Ishikawa (cell line): ENCODE measurements around the gene ANKRD62.

Source experiments
- CEBPB ChIP-seq: IDR thresholded peaks from 2 replicates; pipeline ENCODE4 v1.6.1; 2012
- CREB1 ChIP-seq: IDR thresholded peaks from 2 replicates; pipeline ENCODE4 v1.6.1; 2012; ENCODE audit warnings: low read depth
- EGR1 ChIP-seq: IDR thresholded peaks from 2 replicates; pipeline ENCODE4 v1.6.1; 2012
- EP300 ChIP-seq: IDR thresholded peaks from 2 replicates; pipeline ENCODE4 v1.6.1; 2012; ENCODE audit warnings: borderline replicate concordance
- FOXM1 ChIP-seq: IDR thresholded peaks from 2 replicates; pipeline ENCODE4 v1.6.1; 2012; ENCODE audit warnings: low read depth, borderline replicate concordance
- NFIC ChIP-seq: IDR thresholded peaks from 2 replicates; pipeline ENCODE4 v1.6.1; 2012
- RAD21 ChIP-seq: IDR thresholded peaks from 2 replicates; pipeline ENCODE4 v1.6.1; 2012; ENCODE audit warnings: low read depth
- TAF1 ChIP-seq: IDR thresholded peaks from 2 replicates; pipeline ENCODE4 v1.6.1; 2012; ENCODE audit warnings: low read depth, mild to moderate bottlenecking
- TCF12 ChIP-seq: IDR thresholded peaks from 2 replicates; pipeline ENCODE4 v1.6.1; 2012; ENCODE audit warnings: low read depth
- TEAD4 ChIP-seq: IDR thresholded peaks from 2 replicates; pipeline ENCODE4 v1.6.1; 2012
- YY1 ChIP-seq: IDR thresholded peaks from 2 replicates; pipeline ENCODE4 v1.6.1; 2012; ENCODE audit warnings: low read depth
- ZBTB7A ChIP-seq: IDR thresholded peaks from 2 replicates; pipeline ENCODE4 v1.6.1; 2012; ENCODE audit warnings: low read depth
- TF ChIP-seq, protein P1 (sequence below): IDR thresholded peaks from 2 replicates; pipeline ENCODE4 v1.6.1; 2012; ENCODE audit warnings: low read depth, mild to moderate bottlenecking
- TF ChIP-seq, protein P2 (sequence below): IDR thresholded peaks from 2 replicates; pipeline ENCODE4 v1.6.1; 2012
- TF ChIP-seq, protein P3 (sequence below): IDR thresholded peaks from 2 replicates; pipeline ENCODE4 v1.6.1; 2012

Gene ANKRD62

DNA sequence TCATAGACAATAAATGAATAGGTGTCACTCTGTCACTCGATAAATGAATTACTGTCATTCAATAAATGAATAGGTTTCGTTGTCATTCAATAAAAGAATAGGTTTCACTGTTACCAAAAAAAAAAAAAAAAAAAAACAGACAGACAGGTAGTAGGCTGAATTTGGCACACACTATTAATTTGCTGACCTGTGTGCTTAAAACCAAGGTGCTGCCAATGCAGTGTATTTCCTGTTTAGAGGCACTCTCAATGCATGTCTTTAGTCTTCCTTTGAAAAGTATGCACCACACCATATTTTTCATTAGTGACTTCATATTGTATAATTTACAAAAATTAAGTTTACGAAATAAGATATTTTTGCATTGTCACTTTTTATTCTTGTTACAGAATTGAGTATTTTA lies 16.2 kb downstream of the ANKRD62 start:
- TF ChIP-seq RAD21: no peak

DNA sequence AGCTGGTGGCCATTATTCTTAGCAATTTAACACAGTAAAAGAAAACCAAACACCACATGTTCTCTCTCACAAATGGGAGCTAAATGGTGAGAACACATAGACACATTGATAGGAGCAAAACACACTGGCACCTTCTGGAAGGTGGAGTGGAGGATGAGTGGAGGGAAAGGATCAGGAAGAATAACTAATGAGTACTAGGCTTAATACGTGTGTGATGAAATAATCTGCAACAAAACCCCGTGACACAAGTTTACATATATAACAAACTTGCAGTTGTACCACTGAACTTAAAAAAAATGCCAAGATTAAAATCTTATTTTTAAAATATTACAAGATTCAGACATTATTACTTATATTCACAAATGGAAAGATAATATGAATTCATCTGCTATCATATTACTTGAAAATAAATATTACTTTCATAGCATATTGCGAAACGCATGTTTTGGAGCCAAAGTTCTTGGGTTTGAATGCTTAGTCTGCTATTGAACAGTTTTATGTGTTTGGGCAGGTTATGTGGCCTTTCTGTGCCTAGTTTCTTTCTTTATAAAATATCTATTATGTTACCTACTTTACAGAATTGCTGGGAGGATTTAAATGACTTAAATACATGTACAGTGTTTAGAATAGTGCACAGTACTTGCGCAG lies 20.5 kb downstream of the ANKRD62 start:
- peak; percentile 68; the same call in 1 of the 2 replicates for TF ChIP-seq CEBPB
- no peak for TF ChIP-seq FOXM1

DNA sequence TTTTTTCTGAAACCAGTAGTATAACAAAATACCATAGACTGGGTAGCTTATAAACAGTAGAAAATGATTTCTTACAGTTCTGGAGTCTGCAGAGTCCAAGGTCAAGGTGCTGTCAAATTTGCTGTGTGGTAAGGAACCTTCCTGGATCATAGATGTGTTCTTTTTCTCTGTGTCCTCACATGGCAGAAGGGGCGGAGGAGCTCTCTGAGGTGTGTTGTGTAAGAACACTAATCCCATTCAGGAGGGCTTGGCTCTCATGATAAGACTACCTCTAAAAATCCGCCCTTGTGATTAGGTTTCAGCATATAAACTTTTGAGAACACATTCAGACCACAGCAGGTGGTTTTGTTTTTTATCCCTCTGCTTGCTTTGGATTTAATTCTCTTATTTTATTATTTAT lies 25.7 kb downstream of the ANKRD62 start:
- TF ChIP-seq ZBTB7A (no peak), TAF1 (no peak), NFIC (no peak), CREB1 (no peak)

DNA sequence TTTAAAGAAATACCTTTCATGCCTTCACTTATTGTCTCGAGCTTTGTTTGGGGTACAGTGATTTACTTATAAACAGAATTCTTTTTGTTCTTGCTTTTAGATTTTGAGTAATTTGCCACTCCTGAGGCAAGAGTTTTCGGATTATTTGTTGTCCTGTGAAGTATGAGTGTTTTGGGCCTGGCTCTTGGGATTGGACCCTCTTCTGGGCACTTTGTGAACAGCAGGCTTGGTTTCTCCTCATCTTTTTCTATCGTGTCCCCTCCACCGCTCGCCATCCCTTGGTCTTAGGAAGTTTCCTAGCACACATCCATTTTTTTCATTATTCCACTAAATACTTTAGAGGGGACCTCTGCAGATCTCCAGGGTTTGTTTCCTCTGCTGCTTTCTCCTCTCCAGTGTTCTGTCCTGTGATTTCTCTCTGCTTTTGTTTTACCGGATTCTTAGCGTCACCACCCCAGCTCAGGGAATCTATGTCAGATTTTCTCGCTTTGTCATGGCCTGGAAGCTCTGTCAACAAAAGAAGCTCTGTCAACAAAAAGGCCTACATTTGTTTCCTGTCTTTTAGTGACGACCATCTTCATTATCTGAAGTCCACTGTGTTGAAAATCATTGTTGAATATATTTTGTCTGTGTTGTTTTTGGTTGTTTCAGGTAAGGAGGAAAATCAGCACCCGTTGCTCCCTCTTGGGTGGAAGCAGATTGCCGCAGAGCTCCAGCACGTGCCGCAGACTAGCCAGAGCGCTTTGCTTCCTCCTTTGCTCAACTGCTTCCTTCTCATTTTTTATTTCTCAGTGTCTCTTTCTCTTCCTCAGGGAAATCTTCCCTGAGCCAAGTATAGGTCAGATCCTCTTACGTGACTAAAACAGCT lies 27.8 kb downstream of the ANKRD62 start:
- TF ChIP-seq FOXM1 (no peak), EGR1 (no peak), YY1 (no peak), CREB1 (no peak), NFIC (no peak), RAD21 (no peak), TEAD4 (no peak), ZBTB7A (no peak), TCF12 (no peak), CEBPB (no peak)
- TF ChIP-seq, protein P1, sequence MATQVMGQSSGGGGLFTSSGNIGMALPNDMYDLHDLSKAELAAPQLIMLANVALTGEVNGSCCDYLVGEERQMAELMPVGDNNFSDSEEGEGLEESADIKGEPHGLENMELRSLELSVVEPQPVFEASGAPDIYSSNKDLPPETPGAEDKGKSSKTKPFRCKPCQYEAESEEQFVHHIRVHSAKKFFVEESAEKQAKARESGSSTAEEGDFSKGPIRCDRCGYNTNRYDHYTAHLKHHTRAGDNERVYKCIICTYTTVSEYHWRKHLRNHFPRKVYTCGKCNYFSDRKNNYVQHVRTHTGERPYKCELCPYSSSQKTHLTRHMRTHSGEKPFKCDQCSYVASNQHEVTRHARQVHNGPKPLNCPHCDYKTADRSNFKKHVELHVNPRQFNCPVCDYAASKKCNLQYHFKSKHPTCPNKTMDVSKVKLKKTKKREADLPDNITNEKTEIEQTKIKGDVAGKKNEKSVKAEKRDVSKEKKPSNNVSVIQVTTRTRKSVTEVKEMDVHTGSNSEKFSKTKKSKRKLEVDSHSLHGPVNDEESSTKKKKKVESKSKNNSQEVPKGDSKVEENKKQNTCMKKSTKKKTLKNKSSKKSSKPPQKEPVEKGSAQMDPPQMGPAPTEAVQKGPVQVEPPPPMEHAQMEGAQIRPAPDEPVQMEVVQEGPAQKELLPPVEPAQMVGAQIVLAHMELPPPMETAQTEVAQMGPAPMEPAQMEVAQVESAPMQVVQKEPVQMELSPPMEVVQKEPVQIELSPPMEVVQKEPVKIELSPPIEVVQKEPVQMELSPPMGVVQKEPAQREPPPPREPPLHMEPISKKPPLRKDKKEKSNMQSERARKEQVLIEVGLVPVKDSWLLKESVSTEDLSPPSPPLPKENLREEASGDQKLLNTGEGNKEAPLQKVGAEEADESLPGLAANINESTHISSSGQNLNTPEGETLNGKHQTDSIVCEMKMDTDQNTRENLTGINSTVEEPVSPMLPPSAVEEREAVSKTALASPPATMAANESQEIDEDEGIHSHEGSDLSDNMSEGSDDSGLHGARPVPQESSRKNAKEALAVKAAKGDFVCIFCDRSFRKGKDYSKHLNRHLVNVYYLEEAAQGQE: no peak
- TF ChIP-seq, protein P2, sequence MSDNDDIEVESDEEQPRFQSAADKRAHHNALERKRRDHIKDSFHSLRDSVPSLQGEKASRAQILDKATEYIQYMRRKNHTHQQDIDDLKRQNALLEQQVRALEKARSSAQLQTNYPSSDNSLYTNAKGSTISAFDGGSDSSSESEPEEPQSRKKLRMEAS: no peak

DNA sequence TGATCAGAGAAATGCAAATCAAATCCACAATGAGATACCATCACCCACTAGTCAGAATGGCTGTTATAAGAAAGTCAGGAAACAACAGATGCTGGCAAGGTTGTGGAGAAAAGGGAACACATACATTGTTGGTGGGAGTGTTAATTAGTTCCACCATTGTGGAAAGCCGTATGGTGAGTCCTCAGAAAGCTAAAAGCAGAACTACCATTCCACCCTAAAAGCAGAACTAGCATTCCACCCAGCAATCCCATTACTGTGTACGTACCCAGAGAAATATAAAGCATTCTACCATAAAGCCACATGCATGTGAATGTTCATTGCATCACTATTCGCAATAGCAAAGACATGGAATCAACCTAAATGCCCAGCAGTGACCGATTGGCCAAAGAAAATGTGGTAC lies 60.7 kb downstream of the ANKRD62 start:
- no peak for TF ChIP-seq FOXM1
- TF ChIP-seq, protein P1: no peak
- TF ChIP-seq RAD21: no peak
- TF ChIP-seq, protein P3, sequence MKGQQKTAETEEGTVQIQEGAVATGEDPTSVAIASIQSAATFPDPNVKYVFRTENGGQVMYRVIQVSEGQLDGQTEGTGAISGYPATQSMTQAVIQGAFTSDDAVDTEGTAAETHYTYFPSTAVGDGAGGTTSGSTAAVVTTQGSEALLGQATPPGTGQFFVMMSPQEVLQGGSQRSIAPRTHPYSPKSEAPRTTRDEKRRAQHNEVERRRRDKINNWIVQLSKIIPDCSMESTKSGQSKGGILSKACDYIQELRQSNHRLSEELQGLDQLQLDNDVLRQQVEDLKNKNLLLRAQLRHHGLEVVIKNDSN: no peak
- TF ChIP-seq YY1: no peak
- no peak for TF ChIP-seq TCF12
- no peak for TF ChIP-seq TEAD4

DNA sequence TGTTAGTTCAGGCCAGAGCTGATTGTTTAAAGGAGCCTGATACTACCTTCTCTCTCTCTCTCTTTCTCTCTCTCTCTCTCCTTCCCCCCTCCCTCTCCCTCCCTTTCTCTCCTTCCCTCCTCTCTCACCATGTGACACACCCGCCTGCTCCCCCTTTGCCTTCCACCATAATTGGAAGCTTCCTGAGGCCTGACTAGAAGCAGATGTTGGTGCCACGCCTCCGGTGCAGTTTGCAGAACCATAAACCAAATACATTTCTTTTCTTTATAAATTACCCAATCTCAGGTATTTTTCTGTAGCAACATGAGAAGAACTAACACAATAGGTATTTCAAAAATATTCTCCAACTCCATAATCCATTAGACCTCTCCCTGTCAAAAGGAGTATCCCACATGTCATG lies 62.4 kb downstream of the ANKRD62 start:
- no peak for TF ChIP-seq TAF1
- TF ChIP-seq, protein P1: no peak
- TF ChIP-seq, protein P3: 0 out of 2 replicates have a peak, but pooled peaks have one; percentile 14
- no peak for TF ChIP-seq YY1
- no peak for TF ChIP-seq EP300
